ENCODE measurements around the gene DIAPH3.

The DIAPH3 gene

DNA sequence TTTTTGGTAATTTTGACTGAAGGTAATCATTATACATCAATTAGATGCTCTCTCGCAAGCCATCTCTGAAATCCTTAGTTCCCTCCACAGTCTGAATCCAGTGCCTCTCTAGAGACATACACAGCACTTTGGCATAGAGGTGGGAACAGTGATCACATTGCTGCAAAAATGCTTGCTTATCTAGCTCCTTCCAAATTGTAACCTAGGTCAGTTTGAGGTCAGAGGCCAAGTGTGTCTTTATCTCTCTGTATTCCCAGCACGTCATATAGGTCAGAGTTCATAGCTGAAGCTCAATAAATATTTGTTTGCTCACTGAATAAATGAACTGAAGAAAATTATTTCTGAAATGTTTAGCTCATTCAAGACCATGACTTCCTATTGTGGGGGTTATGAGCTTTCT, 462.5 kb downstream of the DIAPH3 start:
- DNase-seq = no peak

DNA sequence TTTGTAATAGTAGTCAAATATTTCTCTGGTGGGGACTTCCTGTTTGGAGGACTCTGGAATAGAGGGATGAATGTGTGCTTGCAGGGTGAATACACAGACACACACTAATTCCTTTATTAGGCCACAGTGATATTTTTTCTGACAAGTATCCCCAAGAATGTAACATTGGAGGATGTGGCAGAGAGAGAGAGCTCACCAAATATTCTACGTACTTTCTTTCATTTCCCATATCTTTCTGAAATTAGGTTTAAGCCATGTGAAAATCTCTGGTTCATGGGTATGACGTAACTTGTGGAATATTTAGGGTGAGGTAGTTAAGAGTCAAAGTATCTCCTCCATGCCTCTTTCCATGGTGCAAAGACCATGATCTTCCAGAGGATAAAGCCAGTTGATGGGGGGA, 463.4 kb downstream of the DIAPH3 start:
- no peak for DNase-seq

DNA sequence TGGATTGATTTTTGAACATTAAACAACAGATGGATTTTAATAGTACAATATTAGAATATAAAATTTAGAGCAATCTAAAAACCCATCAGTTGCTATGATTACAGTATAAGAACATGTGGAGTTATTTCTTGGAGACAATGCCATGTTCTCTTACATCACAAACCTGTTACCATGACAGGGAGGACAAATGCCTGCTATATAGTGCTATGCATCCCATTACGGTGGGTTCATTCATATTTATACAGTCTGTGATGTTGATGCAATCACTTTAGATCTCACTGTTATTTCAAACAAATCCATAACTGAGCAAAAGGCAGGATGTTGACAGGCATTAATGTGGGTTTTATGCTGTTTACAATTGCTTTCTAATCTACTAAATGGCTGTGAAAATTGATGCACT, 467.5 kb downstream of the DIAPH3 start:
- DNase-seq = no peak

- no peak for DNase-seq
These were observed 472.1 kb downstream of the DIAPH3 start for GRCh38 chr13:59691501-59692066.

GRCh38 chr13:59690857-59691500, 472.7 kb downstream of the DIAPH3 start:
- DNase-seq = no peak

- DNase-seq = no peak
These were observed 474.7 kb downstream of the DIAPH3 start for GRCh38 chr13:59689057-59689456.

DNA sequence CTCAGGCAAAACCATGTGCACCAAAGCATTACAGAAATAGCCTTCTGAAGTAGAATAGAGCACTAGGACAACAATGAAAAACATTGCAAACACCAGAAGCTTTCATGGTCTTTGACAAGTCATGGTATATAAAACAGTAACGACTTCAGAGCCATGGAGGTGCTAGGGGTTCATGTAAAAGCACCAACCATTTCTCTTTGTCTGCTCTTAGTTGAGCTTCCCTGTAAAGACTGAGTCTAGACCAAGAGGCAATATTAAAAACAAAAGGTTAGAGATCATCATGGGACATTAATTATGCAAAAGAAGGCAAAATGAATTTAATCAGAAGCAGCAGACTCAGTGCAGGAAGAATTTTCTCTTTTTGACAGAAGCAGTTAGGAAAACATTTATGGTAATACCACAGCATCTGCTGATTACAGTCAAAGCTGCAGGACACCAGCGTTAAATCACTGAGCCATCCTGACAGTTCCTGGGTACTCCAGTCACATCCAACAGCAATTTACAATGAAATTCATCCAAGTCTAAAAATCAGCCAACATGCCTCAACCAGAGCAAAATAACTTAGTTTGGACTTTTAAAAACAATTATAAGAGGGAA, 476.8 kb downstream of the DIAPH3 start:
- peak in 1 of 2 experiments; percentile 4 for DNase-seq

GRCh38 chr13:59684105-59684504, 479.6 kb downstream of the DIAPH3 start:
- DNase-seq = no peak

DNA sequence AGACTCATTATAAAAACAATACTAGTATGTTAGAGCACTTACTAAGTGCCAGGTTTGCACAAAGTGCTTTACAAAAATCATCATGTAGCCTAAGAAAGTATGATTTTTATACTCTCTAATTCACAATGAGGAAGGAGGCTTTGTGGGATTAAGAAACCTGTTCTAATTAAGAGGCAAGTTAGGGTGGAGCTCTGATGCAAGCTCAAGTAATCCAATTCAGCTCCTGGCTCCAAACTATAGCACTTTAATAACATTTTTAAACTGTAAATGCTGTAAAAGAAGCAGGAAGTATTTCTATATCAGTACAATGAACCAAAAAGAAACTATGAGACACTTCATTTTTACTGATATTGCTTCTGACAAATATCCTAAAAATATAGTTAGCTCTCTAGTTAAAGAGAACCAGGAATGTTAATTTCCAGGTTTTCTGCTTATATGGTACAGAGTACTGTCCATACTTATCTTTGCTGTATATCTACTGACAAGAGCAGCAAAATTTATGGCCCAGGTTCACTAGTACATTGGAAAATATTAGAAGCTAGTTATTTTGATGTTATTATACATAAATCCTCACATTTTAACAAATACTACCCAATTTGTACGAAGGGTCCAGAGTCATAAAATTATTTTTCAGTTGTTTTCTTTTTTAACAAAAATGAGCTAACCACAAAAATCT, 482.0 kb downstream of the DIAPH3 start:
- no peak for DNase-seq

DNA sequence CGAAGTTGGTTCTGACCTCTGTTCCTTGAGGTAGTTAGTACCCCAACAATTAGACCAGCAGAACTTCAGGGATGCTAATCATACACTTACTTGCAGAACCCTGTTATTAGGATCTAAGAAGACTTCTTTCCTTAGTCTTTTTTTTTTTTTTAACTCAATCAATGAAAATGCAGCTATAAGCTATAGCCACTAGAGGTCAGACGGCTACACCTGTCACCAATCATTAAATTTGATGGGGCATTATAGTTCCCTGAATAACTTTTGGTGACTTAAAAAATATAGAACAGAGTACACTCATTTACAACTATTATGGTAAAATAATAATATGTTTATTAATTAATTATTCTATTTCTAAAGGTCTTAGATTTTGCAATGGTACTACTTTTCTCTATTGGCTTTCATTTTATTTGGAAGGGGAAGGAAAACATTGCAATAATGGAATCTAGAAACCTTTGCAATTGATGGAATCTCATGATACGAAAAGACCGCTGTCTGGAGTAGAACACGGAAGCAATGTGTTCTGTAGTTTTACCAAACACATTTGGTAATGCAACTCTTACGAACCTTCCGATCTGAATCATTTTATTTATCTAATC, 483.2 kb downstream of the DIAPH3 start:
- no peak for DNase-seq

DNA sequence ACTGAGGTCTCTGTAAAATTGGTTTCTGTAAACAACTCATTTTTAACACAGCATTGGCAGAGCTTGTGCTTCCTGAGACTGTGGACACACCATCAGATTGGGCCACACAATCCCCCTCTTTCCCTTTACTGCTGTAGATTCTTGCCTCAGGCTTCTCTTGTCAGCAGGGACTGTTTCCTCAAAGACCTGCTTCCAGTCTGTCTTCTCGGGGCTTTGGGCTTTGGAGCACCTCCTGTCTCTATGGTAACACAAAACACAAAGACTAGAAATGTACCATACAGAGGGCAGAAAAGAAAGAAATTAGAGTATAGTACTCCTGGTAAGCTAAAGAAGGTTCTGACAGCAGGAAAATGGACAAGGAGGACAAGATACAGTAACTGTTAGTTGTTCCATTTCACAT, 484.5 kb downstream of the DIAPH3 start:
- no peak for DNase-seq

DNA sequence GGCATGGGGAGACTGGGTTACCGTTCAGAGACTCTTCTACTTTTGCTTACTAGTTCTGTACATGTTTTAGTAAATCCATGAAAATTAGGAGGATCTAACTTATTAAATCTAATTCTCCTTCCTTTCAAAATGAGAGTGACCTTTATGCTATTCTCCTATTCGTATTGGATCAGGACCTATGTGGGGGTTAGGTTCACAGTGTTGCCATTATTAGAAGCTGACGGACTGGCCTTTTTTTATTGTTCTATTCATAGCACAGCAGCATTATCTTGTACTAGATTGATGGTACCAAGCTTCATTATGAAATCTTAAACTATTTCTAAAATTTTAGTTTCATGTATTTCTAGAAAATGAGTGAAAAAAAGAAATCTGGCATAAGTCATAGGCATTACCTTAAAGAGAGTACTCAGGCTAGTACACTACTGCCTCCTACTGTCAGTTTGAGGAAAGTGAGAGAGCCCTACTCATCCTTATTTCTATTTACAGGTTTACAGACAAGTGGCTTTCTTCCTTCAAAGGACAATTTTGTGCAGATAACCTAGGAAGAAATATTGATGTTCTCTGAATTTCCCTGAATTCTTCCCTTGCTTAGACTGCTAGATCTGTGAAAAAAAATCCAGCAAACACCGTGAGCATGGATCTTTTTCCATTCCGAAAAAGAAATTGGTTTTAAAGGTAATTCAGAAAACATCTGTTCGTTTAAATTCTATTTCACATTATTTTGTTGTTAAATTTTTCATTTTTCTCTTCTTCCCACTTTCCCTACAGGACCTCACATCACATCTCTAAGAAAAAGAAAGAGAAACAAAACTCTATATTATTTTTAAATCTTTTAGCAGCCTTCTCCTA, 485.5 kb downstream of the DIAPH3 start:
- DNase-seq = peak in 1 of 2 experiments; percentile 22

DNA sequence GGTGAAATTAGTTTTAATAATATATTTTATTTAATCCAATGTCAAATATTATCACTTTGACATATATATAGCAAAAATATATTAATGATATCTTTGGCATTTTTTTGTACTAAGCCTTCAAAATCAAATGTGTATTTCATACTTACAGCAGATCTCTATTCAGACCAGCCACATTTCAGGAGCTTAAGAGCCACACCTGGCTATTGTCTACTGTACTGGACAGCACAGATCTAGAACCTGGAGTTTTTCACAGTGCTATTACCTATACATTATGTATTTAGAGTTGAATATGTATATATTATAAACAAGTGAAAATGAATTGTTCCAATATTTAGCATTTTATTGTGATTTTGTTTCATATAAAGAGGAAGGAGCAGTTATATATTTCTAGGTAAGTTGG, 486.3 kb downstream of the DIAPH3 start:
- no peak for DNase-seq

GRCh38 chr13:59674616-59675015, 489.1 kb downstream of the DIAPH3 start:
- no peak for DNase-seq

DNA sequence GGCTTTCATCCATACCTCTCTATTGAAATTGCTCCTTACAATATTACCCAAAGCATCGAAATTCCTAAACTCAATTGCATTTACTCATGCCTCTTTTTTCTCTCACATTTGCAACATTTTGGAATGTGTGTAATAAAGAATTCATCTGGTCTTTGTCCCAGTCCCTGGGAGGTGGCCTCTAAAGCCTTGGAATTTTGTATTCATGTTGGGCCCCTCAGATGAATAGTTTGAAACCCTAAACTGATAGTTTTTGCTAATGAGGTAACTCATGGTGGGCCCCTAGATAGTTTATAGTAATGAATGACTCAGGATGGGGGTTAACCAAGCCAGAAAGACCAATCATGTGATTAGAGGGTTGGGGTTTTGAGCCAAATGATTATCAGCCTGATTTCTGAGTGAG, 490.4 kb downstream of the DIAPH3 start:
- no peak for DNase-seq

DNA sequence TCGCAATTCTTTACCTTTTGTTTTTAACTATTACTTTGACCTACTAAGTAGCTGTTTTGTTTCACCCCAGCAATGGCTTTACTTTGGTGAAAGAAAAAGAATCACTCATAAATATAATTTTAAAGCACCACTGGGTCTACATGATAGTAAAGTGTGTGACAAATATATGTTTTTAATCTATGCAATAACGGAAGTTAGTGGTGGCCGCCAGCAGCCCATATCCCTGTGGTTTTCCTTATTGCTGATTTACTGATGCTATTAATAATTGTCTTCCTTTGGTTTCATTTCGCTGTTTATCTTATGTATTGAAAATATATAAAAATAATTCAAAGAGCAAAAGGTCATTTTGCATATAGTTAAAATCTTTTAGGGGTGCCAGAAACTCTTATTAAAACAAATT, 491.3 kb downstream of the DIAPH3 start:
- DNase-seq = no peak

DNA sequence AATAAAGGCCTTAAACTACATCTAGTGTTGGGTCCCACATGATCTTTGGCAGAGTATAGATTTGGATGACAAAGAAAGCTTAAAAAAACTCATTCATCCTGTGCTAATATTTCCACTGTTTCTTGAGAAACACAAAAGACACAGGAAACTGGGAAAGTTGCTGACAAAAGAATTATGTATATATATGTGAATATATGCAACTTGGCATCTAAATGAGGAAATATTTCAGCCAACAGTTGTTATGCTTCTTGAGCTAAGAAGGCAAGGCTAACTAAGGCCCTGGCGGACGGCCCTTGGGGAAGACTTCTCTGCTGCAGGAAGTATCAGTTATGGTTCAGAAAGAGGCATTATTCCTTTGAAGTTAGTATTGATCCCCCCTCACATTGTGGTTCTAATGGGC, 491.8 kb downstream of the DIAPH3 start:
- DNase-seq = no peak

- no peak for DNase-seq
These were observed 497.2 kb downstream of the DIAPH3 start for GRCh38 chr13:59666504-59666903.

- no peak for DNase-seq
These were observed 498.0 kb downstream of the DIAPH3 start for GRCh38 chr13:59665732-59666131.

- DNase-seq = no peak
These were observed 498.5 kb downstream of the DIAPH3 start for GRCh38 chr13:59665184-59665583.

GRCh38 chr13:59664586-59664985, 499.1 kb downstream of the DIAPH3 start:
- DNase-seq = no peak

GRCh38 chr13:59663707-59664106, 500.0 kb downstream of the DIAPH3 start:
- DNase-seq = no peak

DNA sequence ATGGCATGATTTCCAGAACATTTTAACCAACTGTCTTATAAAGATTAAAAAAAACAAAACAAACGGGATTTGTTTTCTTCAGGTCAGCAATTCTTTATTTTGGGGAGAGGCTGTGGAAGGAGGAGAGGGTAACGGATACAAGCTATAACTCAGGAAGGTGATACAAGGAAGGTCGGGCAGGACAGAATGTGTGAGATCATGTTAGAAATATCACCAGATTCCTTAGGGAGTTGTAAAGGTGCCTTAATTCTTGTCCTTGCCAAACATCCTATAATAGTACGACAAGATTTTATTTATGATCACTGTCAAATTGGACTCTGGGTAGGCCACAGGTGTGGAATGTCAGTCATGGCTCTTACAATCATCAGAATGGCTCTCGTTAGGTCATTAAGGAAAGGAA, 503.1 kb downstream of the DIAPH3 start:
- no peak for DNase-seq

Measured in NCI-H187 (cell line).